Activated T-cell treated with anti-CD3 and anti-CD28 coated beads for 24 hours (primary cell): ENCODE results near the gene CEP41.

Experiments
- DNase-seq: peaks from one replicate; pipeline ENCODE4 v3.0.0-alpha.2; 2020; ENCODE audit warnings: low read depth

CEP41 gene

GRCh38 chr7:130350945-130351790 is 89.6 kb downstream of the CEP41 start:
- DNase-seq = no peak

DNA sequence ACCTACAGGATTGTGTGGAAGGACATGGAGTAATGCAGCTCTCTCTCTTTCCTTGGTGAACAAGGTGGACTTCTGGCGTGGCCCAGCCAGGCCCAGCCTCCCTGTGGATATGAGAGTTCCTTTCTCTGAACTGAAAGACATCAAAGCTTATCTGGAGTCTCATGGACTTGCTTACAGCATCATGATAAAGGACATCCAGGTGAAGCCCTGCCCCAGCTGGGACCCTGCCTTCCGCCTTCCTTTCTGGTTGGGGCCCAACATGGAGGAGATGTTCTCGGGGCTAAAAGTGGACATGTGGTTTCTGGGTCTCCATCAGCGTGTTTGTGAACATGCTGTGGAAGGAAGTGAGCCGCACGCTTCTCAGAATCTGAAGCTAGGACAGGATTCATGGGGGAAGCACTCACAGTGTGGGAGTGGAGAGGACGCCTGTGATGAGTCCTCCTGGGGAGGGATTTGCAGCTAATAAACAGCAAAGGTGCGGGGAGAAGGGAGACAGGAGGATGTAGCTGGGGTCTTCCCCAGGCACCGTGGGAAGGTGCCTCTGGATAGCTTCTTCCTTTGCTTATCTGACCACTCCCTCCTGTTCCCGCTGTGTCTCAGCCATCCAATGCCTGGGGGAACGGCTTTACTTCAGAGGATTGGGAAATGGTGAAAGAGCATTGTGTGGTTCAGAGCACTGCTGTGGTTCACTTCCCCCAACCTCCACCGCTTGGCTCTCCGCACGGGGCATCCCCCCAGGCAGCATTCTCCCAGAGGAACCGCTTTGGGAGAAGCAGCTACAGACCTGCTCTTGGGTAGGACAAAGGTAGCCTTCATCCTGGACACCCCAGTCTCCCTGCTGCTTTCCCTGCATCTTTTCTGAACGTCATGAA is 90.7 kb downstream of the CEP41 start:
- no peak for DNase-seq

GRCh38 chr7:130346941-130347340 is 93.9 kb downstream of the CEP41 start:
- DNase-seq = no peak

DNA sequence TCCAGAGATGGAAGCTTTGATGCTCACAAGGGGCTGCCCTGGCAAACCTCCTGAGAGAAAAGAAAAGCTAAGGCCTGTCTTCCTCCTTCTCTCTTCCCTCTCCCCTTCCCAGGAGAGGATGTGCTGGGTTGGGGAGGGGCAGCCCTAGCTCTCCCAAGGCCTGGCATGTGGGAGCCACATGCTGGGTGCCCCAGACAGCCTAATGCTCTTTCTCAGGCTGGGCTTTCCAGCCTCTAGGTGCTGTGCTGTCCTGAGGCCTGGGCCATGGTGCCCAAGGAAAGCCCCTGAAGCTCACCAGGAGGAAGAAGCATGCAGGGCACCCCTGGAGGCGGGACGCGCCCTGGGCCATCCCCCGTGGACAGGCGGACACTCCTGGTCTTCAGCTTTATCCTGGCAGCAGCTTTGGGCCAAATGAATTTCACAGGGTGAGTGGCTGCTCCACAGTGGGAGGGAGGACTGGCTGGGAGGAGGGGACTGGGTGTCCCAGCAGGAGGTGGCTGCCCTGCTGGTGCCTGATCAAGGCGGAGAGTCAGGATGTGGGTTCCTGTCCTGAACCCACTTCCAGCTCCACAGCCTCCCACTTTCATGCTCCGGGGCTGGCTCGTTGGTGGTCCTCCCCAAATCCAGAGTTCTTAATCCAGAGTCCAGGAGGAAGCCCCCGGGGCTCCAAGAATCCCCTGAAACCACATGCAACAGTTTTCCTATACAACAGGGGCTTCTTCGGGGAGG is 94.5 kb downstream of the CEP41 start:
- DNase-seq = no peak

- DNase-seq = no peak
Observed at GRCh38 chr7:130345725-130346124, 95.1 kb downstream of the CEP41 start.

DNA sequence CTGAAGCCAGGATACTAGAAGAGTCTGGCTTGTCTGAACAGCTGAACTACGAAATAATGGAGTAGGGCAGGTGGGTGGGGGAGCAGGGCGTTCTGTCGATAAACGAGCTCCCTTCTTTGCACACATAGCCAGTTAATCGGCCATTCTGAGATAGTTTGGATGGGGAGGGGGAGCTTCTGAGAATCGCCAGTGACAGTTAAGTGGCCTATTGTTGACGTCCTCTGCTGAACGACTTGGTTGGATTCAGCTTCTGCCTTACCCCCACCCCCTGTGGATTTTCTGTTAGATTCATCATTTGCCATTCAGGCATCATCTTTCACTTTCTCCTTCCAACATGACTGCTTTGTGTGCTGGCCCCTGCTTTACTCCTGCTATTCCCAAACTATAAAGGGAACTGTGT is 95.7 kb downstream of the CEP41 start:
- DNase-seq = no peak

DNA sequence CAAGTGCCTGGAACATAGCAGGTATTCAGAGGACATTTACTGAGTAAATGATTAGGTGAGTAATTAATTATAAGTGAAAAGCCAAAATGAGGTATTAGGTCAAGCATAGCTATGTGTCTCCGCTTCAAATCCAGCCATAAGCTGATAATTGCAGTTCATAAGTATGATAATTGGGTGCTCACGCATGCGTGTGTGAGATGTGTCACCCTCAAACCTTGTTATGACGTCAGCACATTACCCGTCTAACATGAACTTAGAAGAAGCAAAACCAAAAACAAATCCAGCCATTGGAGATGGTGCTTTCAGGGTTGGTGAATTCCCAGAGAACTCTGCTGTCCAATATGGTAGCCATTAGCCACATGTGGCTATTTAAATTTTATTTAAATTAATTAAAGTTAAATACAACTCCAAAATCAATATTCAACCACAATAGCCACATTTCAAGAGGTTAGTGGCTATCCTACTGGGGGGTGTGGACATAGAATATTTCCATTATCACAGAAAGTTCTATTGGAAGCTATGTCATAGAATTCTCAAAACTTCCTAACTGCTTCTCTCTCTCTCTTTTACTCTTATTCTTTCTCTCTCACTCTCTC is 96.4 kb downstream of the CEP41 start, which contains the start of gene CPA5:
Gene CPA5, plus strand, starts transcription at position 546 of the 596 bp plus-strand sequence. CDS start 1,670 bp downstream, outside the sequence.
- no peak for DNase-seq
